Glomerular visceral epithelial cell (primary cell): ENCODE measurements around the gene AGXT2.
A peak's percentile ranks its signal among the peaks of the same experiment; 100 is the strongest.
"Not testable (repeated sequence)": the region's sequence is repeated elsewhere in the genome, so short reads cannot be mapped to it uniquely, and the experiment has no call there.

Experiments
- DNase-seq: peaks from one replicate; pipeline ENCODE4 v3.0.0-alpha.2; 2016; ENCODE audit errors: extremely low spot score

Gene AGXT2

DNA sequence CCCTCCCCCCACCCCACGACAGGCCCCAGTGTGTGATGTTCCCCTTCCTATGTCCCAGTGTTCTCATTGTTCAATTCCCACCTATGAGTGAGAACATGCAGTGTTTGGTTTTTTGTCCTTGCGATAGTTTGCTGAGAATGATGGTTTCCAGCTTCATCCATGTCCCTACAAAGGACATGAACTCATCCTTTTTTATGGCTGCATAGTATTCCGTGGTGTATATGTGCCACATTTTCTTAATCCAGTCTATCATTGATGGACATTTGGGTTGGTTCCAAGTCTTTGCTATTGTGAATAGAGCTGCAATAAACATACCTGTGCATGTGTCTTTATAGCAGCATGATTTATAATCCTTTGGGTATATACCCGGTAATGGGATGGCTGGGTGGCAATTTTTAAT, 76.1 kb downstream of the AGXT2 start:
- DNase-seq: not testable (repeated sequence)

DNA sequence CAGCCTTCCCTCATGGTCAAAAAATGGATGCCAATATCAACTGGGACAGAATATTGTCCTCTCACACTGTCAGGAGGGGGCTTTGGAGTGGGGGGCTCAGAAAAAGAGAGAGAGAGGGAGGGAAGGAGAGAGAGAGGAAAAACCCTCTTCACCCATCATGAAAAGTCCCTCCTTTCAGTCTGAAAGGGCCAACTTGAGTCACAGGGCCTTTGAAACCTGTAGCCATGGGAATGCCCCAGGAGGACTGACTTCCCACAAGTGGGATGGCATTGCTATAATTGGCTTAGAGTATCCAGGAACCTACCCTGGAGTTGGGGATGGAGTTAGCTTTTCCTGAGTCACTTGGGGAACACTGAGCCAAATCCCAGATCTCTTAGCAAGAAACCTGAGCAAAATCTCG, 77.2 kb downstream of the AGXT2 start:
- no peak for DNase-seq

DNA sequence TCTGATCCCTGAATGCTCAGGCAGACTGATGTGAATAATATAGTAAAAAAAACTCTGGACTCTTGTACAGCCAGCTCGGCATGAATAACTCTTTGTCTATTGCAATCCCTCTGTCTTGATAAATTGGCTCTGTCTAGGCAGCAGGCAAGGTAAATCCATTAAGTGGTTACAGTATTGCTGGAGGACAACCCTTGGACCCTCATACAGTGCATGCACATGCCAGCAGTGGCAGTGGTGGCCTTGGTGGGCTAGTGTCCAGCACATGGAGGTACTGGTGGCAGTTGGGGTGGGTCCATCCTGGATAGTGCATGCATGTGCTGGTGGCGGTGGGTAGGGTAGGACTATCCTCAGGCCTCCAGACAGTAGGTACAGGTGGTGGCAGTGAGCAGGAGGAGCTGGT, 79.5 kb downstream of the AGXT2 start:
- DNase-seq: no peak

DNA sequence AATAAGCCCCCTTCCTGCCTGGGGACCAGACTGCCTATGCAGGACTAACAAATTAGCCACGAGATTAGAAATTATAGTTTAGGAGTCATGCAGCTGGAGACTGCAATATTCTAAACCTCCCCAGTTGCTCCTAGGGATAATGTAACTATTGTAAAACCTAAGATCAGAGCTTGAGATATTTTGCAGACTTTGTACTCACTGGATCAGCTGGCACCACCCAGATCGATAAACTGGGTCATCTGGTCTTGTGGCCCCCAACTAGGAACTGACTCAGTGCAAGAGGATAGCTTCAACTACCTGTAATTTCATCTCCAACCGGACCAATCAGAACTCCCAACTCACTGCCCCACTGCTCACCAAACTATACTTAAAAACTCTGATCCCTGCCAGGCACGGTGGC, 80.2 kb downstream of the AGXT2 start:
- no peak for DNase-seq

DNA sequence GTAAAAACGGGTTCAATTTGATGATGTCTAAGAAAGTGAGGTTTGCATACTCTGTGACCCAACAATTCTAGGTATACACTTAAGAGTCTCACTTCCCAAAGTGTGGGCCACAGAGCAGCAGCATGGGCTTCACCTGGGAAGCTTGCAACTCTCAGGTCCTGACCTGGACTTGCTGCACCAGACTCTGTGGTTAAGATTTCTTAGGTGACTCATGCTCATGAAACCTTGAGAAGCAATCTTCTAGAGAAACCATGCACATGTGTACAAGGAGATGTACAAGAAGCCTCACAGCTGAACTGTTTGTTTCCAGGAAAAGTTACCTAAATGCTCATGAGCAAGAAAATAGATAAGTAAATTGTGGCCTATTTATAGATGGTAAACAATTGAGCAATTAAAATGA, 88.4 kb downstream of the AGXT2 start:
- DNase-seq: peak; percentile 72

DNA sequence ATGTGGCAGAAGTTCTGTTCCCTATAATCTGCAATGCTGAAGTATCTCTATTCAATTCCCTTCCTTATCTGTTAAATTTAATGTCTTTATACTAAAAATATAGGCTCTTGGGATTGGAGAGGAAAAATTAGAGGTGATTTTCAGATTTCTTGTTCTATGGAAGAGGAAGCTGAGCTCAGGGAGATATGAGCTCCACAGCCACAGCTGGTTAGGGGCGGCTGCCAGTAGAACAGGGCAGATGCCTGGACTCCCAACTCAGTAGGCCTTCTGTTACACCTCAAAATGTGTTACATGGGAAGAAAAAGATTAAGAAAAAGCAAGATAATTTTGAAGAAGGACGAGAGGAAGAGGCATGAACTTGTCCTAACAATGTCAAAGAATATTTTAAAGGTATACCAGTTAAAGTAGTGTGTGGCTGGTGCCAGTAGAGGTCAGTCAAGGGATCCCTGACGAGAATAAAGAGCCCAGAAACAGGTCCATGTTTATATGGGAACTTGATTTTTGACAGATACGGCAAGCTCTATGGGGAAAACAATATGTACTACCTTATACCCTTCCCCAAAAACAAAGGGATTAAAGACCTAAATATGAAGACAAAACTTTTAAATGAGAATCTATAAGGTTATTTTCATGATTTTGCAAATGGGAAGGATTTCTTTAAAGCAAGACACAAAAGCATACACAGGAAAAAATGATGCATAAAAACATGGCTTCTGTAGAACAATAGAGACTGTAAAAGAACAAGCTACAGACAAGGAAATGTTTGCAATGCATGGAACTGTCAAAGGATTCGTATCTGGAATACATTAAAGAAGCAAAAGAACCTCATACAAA, 89.7 kb downstream of the AGXT2 start:
- DNase-seq: peak; percentile 51

DNA sequence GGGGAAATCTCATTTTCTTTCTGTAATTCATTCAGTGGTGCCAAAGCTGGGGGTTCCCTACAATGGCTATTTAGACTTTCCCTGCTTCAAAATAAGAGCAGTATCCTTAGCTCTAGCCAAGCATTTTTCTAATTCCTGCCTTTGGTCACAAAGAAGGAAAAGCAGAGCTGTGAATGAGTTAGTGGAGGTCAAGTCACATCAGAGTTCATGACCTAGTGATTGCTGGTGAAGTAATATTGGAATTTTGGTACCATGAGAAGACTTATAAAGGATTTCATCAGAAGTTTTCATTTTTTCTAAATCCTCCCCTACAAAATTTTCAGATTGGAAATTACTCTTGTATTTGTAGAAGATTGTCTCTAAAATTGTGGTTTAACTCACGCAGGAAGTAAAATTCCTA, 90.4 kb downstream of the AGXT2 start:
- no peak for DNase-seq
